ENCODE results near the gene FGFRL1.

Gene FGFRL1

DNA sequence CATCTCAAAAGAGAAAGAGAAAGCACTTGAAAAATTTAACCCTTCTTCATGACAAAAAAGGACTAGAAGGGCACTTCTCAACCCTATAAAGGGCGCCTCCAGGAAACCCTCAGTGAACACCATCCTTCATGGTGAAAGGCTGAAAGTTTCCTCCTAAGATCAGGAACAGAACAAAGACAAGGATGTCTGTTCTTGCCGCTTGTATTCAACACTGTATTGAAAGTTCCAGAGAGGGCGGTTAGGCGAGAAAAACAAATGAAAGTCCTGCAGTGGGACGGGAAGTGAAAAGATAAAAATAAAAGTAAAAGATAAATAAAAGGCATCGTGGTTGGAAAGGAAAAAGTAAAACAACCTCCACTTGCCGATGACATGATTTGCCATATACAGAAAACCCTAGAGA, 51.0 kb downstream of the FGFRL1 start:
- DNase-seq (ENCODE audit: insufficient read length, low spot score): no peak
- TF ChIP-seq SPI1 (IDR thresholded peaks at IDR 0.05; ENCODE audit: low read depth, low read length): no peak
- FAIRE-seq: no peak

- TF ChIP-seq POLR2A (IDR thresholded peaks at IDR 0.05; ENCODE audit: low read depth, low read length): no peak
- no peak for TF ChIP-seq POU2F2 (IDR thresholded peaks at IDR 0.05; ENCODE audit: low read depth, low read length)
- TF ChIP-seq PAX5 (IDR thresholded peaks at IDR 0.05; ENCODE audit: insufficient read depth, low read length, severe bottlenecking): no peak
- TF ChIP-seq POLR2AphosphoS5 (IDR thresholded peaks at IDR 0.05; ENCODE audit: low read depth, low read length): no peak
- FAIRE-seq: no peak
- DNase-seq (ENCODE audit: insufficient read length, low spot score): no peak
Observed at GRCh38 chr4:1065732-1066131, 54.3 kb downstream of the FGFRL1 start.

DNA sequence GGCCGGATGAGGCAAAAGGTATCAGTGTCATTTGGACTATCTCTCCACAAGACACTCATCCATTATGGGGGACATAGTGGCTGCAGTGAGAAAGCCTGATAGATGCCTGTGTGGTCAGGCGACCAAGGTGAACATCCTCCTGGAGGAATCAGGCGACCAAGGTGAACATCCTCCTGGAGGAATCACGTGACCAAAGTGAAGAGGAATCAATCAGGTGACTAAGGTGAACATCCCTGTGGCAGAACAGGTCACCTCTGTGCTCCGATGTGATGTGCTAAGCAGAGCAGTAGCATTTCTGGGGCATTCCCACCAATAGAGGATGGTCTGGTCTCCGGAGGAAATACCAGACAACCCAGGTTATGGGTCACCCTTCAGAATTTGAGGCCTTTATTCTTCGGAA, 58.0 kb downstream of the FGFRL1 start:
- TF ChIP-seq PAX5 (IDR thresholded peaks at IDR 0.05; ENCODE audit: insufficient read depth, low read length, severe bottlenecking) (no peak), SPI1 (IDR thresholded peaks at IDR 0.05; ENCODE audit: low read depth, low read length) (no peak), POLR2AphosphoS5 (IDR thresholded peaks at IDR 0.05; ENCODE audit: low read depth, low read length) (no peak), TAF1 (IDR thresholded peaks at IDR 0.05; ENCODE audit: low read depth, low read length) (no peak), POU2F2 (IDR thresholded peaks at IDR 0.05; ENCODE audit: low read depth, low read length) (no peak)
- DNase-seq (ENCODE audit: insufficient read length, low spot score) (no peak), FAIRE-seq (no peak)

- peak; percentile 72 for FAIRE-seq
- DNase-seq (ENCODE audit: insufficient read length, low spot score): peak; percentile 48
- no peak for TF ChIP-seq TAF1 (IDR thresholded peaks at IDR 0.05; ENCODE audit: low read depth, low read length)
- no peak for TF ChIP-seq POU2F2 (IDR thresholded peaks at IDR 0.05; ENCODE audit: low read depth, low read length)
- no peak for TF ChIP-seq POLR2AphosphoS5 (IDR thresholded peaks at IDR 0.05; ENCODE audit: low read depth, low read length)
- no peak for TF ChIP-seq POLR2A (IDR thresholded peaks at IDR 0.05; ENCODE audit: low read depth, low read length)
Observed at GRCh38 chr4:1072830-1073446, 61.5 kb downstream of the FGFRL1 start.

DNA sequence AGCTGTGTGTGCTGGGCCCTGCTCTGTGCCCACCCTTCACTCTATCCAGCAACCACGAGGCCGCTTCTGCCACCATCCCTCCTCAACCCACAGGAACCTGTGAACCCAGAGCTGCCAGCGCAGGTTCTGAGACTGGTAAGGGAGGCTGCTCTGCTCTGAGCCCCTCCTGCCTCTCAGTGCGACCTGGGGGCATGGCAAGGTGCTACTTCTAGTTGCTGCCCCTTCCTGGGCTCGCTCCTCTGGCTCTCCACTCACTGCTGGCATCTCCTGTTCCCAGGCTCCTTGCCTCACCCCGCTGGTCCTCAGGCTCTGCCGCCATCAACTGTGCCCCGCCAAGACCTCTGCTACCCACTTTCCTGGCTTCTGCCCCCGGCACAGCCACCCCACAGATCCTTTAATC, 62.7 kb downstream of the FGFRL1 start:
- FAIRE-seq (no peak), DNase-seq (ENCODE audit: insufficient read length, low spot score) (no peak)

GRCh38 chr4:1075225-1075624, 63.8 kb downstream of the FGFRL1 start:
- FAIRE-seq (no peak), DNase-seq (ENCODE audit: insufficient read length, low spot score) (no peak)
- TF ChIP-seq POLR2AphosphoS5 (IDR thresholded peaks at IDR 0.05; ENCODE audit: low read depth, low read length) (no peak), TAF1 (IDR thresholded peaks at IDR 0.05; ENCODE audit: low read depth, low read length) (no peak), POLR2A (IDR thresholded peaks at IDR 0.05; ENCODE audit: low read depth, low read length) (no peak), PAX5 (IDR thresholded peaks at IDR 0.05; ENCODE audit: insufficient read depth, low read length, severe bottlenecking) (no peak), POU2F2 (IDR thresholded peaks at IDR 0.05; ENCODE audit: low read depth, low read length) (no peak), SPI1 (IDR thresholded peaks at IDR 0.05; ENCODE audit: low read depth, low read length) (no peak)

More for the DNA sequence above, 62.7 kb downstream of the FGFRL1 start:
- TF ChIP-seq POU2F2 (IDR thresholded peaks at IDR 0.05; ENCODE audit: low read depth, low read length) (no peak), TAF1 (IDR thresholded peaks at IDR 0.05; ENCODE audit: low read depth, low read length) (no peak), PAX5 (IDR thresholded peaks at IDR 0.05; ENCODE audit: insufficient read depth, low read length, severe bottlenecking) (no peak), POLR2AphosphoS5 (IDR thresholded peaks at IDR 0.05; ENCODE audit: low read depth, low read length) (no peak), SPI1 (IDR thresholded peaks at IDR 0.05; ENCODE audit: low read depth, low read length) (no peak), POLR2A (IDR thresholded peaks at IDR 0.05; ENCODE audit: low read depth, low read length) (no peak)

DNA sequence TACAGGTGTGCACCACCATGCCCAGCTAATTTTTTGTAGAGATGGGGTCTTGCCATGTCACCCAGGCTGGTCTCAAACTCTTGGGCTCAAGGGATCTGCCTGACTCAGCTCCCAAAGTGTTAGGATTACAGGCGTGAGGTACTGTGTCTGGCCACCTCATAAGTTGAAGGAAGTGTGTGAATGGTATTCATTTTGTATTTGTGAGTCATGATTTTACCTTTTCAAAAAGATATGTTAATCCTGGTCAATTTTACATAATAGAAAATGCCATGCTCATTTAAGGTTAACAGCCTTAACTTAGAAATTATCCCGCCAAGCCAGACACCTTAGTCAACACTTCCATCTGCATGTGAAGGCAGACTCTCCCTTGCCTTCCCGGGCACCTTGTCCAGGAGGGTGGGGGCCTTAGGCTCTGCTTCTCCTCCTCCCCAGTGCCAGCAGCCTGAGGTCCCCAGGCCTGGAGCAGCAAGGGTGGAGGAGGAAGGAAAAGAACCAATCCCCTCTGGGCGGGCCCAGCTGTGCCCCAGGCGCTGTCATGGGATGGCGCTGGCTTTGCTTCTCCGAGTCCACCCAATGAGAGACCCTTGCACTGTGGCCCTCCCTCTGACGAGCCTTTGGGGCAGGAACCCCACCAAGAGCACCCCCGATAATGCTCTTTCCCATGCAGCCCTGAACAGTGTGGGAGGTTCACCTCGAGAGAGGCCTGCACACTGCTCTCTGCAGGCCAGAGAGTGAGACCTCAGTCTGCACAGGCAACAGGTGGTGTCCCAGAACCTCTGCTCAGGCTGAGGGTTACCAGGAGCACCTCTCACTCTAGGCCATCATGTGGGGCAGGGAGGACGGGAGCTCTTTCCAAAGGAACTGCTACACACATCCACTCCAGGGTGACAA, 64.6 kb downstream of the FGFRL1 start:
- no peak for TF ChIP-seq SPI1 (IDR thresholded peaks at IDR 0.05; ENCODE audit: low read depth, low read length)
- TF ChIP-seq POLR2AphosphoS5 (IDR thresholded peaks at IDR 0.05; ENCODE audit: low read depth, low read length): no peak
- no peak for TF ChIP-seq TAF1 (IDR thresholded peaks at IDR 0.05; ENCODE audit: low read depth, low read length)
- no peak for TF ChIP-seq POU2F2 (IDR thresholded peaks at IDR 0.05; ENCODE audit: low read depth, low read length)
- no peak for TF ChIP-seq PAX5 (IDR thresholded peaks at IDR 0.05; ENCODE audit: insufficient read depth, low read length, severe bottlenecking)
- no peak for TF ChIP-seq POLR2A (IDR thresholded peaks at IDR 0.05; ENCODE audit: low read depth, low read length)
- FAIRE-seq (no peak), DNase-seq (ENCODE audit: insufficient read length, low spot score) (no peak)

Measured in GM12891 (cell line).